HG03378 (cell line): Measurements from ENCODE around the gene CHML.

ENCODE experiments used
- ATAC-seq: cut with Tn5 transposase; IDR thresholded peaks from one replicate; pipeline ENCODE4 v1.9.1; 2021; ENCODE audit warnings: mild to moderate bottlenecking, moderate library complexity; ENCODE audit not compliant: unreplicated experiment

Gene CHML

GRCh38 chr1:241647658-241648057, 7.5 kb upstream of the CHML start:
- no peak for ATAC-seq

GRCh38 chr1:241646201-241646600, 6.0 kb upstream of the CHML start:
- ATAC-seq, result no peak

GRCh38 chr1:241645199-241645598, 5.0 kb upstream of the CHML start:
- ATAC-seq, result no peak

DNA sequence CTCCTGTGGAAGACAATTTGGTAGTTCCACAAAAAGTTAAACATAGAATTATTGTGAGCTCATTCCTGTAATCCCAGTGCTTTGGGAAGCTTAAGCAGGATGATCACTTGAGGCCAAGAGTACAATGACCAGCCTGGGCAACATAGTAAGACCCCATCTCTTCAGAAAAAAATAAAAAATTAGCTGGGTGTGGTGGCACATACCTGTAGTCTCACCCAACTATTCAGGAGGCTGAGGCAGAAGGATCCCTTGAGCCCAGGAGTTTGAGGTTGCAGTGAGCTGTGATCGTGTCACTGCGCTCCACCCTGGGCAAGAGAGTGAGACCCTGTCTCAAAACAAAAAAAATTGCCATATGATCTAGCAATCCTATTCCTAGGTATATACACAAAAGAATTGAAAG, 4.1 kb upstream of the CHML start:
- ATAC-seq, result no peak

DNA sequence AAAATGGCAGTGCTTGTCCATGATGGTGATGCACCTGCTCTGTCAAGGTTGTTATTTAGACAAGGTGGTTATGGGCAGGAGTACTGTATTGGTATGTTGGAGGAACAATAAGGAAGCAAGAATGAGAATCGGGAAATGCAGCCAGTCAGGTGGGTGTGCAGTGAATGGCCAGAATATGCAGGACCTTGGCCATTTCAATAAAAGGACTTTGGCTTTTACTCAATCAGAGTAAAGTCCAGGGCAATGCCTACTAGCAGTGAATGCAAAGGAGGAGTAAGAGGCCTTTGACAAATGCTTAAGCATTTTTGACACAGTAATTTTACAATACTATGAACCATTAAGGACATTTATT, 2.4 kb upstream of the CHML start:
- ATAC-seq, result no peak

GRCh38 chr1:241641773-241642592, 1.8 kb upstream of the CHML start:
- no peak for ATAC-seq

GRCh38 chr1:241640867-241641622, 876 bp upstream of the CHML start:
- no peak for ATAC-seq

DNA sequence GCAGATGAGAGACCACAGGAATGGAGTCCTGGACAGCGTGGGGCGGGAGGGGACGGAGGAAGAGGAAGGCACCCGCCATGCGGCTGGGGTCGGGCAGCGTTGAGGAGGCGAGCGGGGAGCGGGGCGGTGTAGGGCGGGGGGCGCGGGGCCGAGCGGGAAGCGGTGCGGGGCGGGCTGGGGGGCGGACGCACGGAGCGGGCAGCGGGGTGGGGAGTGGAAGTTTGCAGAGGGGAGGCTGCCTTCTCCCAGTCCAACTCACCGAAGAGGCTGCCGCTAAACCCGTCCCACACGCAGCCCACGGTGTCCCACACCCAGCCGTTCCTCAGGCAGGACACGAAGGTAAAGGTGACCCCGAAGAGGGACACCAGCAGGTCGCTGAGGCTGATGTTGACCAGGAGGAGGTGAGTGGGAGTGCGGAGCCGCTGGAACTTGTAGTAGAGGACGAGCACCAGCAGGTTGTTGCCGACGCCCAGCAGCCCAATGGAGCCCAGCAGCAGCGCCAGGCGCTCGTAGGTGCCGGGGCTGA, 483 bp downstream of the CHML start:
- ATAC-seq, result peak; percentile 45

- peak; percentile 18 for ATAC-seq
These were observed 1.1 kb downstream of the CHML start for GRCh38 chr1:241638909-241639622.

GRCh38 chr1:241638099-241638682, 2.0 kb downstream of the CHML start:
- no peak for ATAC-seq

DNA sequence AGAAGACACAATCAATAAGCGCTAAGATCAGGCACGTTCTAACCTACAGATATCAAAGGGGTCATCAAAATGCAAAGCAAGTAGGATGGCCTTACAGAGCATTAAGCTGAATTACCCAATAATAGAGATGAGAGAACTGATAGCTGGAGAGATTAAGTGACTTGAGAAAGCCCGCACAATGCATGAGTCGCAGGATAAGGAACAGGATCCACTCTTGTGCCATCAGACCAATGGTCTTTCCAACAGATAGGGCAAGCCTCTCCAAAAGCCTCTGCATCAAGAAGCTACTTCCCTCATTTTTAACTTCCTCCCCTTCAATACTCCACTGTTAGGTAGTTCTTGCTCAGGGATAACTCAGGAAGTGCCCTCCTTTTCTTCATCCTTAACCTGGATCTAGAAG, 2.6 kb downstream of the CHML start:
- no peak for ATAC-seq

- no peak for ATAC-seq
These were observed 3.1 kb downstream of the CHML start for GRCh38 chr1:241637046-241637590.

GRCh38 chr1:241636291-241636690, 3.9 kb downstream of the CHML start:
- no peak for ATAC-seq

GRCh38 chr1:241635556-241636152, 4.5 kb downstream of the CHML start:
- peak; percentile 34 for ATAC-seq

DNA sequence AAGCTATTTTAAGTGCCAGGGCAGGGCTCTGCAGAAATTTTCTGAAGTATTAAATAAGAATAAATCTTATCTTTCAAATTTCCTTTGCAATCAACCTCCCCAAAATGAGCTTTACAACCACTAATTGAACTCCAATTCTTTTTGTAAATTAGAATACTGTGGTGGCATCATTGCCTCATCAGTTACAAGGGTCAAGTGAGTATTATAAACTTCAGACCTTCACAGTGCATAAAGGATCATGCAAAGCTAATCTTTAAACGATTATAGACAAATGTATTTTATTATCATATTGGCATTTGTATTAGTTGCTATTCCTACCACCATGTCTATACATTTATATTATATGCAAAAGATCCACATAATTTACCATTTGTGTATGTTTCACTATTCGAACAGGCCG, 7.2 kb downstream of the CHML start:
- ATAC-seq, result no peak

DNA sequence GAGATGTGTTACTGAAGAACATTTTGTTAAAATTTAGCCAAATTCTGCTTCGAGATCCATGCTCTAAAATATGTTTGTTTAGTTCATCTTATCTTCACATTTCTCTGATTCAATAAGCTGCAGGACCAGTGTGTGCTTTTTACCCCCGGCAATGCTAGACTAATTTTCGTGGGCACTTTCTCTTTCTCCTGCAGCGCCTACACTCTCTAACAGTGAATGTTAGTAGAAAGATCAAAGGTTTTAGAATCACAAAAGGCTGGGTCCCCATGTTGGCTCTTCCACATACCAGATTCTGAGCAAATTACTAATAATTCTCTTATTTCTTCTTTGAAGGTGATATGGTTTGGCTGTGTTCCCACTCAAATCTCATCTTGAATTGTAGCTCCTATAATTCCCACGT, 8.5 kb downstream of the CHML start:
- ATAC-seq, result no peak

DNA sequence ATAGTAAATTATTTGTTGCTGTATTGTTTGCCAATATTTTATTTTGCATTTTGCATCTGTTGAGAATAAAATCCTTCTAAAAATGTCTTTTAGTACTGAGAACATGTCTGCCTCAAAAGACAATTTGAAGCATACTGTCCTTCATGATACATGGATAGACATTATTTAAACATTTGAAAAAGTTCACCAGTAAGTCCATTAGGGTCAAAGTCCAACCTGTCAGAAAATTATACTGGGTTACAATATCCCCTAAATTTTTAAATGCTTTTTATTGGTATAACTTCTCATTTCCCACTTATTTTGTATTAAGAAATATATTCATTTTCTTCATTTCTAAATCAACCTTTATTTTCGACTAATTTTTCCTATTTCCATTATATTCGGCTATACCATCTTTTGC, 9.3 kb downstream of the CHML start:
- ATAC-seq, result no peak

DNA sequence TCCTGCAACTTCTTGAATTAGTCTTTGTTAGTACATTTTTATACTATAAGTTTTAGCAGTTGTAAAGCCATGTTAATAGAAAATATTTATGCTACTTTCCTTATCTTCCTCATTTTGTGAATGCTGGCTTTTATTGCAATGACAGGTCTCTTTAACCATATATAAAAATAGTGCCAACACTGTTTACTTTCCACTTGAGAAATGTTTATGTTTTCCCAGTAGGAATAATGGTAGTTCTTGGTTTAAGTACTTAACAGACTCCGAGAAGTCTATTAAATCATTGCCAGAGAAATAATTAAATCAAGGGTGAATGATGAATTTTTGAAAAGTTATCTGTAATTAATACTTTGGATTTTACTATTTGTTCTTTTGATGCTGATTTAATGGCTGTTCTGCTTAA, 9.7 kb downstream of the CHML start:
- no peak for ATAC-seq

DNA sequence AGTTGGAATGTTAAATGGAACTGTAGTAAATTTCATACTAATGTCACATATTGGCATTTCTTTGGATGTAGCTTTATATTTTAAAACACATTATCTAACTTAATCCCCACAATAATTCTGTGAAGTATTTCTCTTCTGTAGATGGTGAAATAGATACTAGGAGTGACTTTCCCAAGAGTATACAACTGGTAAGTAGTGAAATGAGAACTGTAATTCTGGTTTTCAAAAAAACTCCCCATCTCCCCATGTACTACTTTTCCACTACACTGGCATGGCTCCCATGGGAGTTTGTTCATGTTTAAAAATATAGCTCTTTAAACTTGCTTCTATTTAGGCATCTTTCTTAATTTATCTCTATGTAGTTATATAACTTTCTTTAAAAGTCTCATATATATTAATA, 10.2 kb downstream of the CHML start:
- no peak for ATAC-seq

GRCh38 chr1:241627453-241628259, 12.5 kb downstream of the CHML start:
- ATAC-seq, result peak; percentile 90
